Activated CD8-positive, alpha-beta memory T cell treated with anti-CD3 and anti-CD28 coated beads for 24 hours (primary cell): ENCODE measurements around the gene SCMH1.
"Not testable (repeated sequence)": the region's sequence is repeated elsewhere in the genome, so short reads cannot be mapped to it uniquely, and the experiment has no call there.

Experiments used
- DNase-seq: peaks from one replicate; pipeline ENCODE4 v3.0.0-alpha.2; 2020

SCMH1 gene

DNA sequence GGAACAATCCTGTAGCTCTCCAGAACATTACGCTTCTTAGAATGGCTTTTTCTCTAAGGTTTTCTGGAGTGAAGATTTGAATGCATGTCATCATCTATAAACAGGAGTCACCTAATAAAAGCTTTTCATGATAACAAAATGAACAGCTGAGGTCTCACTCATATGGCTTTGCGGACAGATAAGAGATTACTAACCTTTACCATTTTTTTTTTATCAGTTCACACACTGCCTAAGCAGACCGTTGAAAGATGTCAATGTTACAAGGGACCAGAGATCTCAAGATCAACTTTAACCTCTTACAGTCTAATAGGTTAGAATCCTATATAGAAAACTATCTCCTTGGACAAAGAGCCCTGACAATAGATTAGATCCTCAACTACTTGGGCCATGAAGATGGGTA, 41.4 kb downstream of the SCMH1 start:
- no peak for DNase-seq

DNA sequence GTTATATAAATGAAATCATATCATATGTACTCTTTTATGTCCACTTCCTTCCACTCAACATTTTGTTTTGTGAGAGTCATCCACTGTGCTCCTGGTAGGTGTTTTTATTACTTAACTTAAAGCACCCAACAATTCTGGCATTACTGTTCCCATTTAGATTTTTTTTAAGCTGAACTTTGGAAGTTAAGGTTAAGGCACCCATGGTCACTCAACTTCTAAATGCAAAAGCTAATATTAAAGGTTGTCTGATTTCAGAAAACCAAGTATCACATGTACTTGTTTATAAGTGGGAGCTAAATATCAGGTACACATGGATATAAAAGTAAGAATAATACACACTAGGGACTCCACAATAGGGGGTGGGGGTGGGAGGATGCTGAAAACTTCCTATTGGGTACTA, 42.7 kb downstream of the SCMH1 start:
- DNase-seq: no peak

DNA sequence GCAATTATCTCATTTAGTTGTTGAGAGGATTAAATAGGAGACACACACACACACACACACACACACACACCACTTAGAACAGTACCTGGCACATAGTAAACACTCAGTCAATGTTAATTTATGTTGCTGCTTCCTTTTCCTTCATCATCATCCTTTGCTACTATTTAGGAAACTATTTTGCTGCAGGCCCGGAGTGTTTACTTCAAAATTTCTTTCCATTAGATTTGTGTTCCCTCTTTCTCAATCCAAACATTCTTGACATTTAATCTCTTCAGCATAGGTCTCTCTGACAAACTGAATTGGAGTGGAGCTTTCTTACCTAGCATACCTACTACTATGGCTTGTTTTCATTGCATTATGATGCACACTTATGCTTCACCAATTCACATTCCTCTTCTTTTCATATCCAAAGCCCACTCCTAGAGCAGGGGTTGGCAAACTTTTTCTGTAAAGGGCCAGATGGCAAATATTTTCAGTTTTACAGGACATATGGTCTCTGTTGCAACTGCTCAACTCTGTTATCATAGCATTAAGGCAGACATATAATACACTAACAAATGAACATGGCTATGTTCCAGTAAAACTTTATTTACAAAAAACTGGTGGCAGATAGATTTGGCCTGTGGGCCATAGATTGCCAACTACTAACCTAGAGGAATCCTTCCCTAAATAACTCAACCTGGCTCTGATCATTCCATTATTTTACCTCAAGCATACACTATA, 49.5 kb downstream of the SCMH1 start:
- no peak for DNase-seq

DNA sequence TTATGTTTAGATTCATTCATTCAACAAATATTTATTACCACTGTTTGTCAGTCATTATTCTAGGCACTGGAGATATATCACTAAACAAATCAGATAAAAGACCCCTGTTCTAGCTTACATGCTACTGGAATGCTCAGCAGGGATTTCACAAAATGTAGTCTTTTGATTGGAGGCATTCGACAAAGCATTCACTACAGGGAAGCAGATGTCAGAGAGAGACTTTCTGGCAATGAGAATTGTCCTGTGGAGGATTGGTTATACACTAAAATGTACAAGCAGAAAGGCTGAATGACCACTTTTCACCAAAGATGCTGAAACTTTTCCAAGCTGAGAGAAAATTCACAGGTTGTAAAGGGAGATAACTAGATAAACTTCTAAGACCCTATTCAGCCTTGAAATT, 57.7 kb downstream of the SCMH1 start:
- DNase-seq: no peak

DNA sequence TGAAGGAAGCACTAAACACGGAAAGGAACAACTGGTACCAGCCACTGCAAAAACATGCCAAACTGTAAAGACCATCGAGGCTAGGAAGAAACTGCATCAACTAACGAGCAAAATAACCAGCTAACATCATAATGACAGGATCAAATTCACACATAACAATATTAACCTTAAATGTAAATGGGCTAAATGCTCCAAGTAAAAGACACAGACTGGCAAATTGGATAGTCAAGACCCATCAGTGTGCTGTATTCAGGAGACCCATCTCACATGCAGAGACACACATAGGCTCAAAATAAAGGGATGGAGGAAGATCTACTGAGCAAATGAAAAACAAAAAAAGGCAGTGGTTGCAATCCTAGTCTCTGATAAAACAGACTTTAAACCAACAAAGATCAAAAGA, 63.9 kb downstream of the SCMH1 start:
- DNase-seq: not testable (repeated sequence)

DNA sequence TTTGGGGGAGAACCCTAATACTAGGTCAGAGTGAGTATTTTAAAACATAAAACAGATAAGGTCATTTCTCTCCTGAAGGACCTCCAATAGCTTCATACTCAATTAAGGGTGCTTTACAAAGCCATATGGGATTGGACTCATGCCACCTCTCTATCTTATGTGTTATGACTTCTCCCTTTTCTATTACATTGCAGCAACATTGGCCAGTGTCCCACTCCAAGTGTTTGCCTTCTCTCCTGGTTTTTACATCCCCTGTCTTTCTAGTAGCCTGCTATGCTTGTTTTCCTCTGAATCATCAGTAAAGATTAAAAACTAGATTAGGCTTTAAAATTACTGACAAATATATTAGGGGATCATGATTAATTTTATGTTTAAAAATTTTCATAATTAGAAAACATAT, 66.6 kb downstream of the SCMH1 start:
- DNase-seq: no peak

DNA sequence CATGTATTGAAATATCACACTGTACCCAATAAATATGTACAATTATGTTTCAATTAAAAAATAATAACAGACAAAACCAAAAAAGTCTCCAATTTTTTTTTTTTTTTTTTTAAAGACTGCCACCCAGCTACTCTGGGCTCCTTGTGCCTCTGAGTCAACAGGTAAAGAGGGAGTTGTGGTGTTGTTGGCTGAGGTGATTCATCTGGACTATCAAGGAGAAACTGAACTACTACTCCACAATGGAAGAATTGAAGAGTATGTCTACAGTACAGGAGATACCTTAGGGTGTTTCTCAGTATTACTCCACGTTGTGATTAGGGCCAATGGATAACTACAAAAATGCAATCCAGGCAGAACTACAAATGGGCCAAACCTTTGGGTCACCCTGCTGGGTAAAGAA, 67.9 kb downstream of the SCMH1 start:
- no peak for DNase-seq

DNA sequence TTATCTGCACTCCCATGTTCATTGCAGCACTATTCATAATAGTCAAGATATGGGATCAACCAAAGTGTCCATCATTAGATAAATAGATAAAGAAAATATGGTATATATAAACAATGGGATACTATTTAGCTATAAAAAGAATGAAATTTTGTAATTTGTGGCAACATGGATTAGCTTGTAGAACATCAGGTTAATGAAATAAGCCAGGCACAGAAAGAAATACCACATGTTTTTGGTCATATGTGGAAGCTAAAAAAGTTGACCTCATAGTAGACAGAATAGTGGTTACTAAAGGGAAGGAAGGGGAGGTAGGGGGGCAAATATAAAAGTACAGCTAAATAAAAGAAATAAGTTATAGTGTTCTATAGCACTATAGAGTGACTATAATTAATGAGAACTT, 68.5 kb downstream of the SCMH1 start:
- no peak for DNase-seq

DNA sequence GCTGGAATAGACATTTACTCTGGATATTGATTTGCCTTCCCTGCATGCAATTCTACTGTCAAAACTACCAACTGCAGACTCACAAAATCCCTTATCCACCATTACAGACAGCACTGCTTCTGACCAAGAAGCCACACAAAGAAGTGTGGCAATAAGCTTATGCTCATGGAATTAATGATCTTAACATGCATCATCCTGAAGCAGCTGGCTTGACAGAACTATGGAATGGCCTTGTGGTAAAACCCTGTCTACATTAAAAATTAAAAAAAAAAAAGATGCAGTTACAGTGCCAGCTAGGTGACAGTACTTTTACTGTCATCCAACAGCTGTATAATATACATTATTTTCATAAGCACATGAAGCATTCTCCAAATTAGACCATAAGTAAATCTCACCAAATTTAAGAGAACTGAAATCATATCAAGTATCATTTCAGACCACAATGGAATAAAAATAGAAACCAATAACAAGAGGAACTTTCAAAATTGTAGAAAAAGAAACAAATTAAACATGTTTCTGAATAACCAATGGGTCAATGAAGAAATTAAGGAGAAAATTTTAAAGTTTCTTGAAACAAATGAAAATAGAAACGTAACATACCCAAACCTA, 70.7 kb downstream of the SCMH1 start:
- DNase-seq: no peak

DNA sequence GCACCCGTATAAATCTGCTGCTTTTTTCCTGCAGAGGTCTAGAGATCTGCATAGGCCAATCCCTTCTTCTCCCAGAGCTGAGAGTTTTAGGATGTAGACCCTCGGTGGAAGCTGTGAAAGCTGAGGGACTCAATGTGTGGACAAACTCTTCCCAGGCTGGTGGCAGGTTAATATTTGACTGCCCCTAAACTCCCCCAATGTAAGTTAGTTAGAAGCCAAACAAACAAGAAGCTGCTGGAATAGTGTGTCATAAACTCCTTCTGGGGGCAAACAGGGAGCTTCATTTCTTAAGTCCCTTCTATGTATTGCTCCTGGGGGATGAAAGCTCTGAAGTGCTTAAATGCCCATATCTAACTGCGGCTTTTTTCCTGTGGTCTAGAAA, 72.3 kb downstream of the SCMH1 start:
- no peak for DNase-seq

DNA sequence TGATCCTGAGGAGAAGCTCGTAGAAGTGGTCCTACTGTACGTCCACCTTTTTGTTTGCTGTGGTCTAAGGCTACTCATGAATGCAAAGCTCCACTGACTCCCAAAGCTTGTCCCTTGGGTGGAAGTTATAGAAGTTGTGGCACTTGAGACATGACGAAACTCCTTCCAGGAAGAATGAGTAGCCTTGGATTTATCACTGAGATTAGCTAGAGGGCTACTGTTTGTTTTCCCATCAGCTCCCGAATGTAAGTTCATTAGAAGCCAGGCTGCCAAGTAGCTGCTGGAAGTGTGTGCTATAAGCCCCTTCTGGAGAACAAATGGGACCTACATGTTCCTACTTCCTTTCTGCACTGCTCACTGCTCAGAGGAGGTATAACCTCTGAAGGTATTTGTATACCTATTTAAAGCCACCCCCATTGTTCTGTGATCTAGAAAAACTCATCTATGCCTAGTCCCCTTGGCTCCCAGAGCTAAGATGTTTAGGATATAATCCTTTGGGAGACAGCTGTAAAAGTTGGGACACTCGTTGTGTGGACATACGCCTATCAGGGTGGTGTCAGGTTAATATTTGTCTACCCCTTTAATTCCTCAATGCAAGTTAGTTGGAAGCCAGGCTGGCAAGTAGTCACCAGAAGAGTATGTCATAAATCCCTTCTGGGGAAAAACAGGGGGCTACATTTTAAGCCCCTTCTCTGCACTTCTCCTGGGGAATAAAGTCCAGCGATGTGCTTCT, 72.9 kb downstream of the SCMH1 start:
- no peak for DNase-seq

DNA sequence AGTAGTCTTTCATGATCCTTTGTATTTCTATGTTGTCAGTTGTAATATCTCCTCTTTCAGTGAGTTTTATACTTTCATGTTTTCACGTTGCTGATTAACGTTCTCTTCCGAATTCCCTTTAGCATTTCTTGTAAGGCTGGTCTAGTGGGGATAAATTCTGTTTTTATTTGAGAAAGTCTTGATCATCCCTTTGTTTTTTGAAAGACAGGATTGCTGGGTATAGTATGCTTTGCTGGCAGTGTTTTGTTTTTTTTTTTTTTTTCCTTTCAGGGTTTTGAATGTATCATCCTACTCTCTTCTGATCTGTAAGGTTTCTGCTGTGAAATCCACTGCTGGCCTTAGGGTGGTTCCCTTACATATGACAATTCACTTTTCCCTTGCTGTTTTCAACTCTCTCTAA, 74.4 kb downstream of the SCMH1 start:
- DNase-seq: no peak

DNA sequence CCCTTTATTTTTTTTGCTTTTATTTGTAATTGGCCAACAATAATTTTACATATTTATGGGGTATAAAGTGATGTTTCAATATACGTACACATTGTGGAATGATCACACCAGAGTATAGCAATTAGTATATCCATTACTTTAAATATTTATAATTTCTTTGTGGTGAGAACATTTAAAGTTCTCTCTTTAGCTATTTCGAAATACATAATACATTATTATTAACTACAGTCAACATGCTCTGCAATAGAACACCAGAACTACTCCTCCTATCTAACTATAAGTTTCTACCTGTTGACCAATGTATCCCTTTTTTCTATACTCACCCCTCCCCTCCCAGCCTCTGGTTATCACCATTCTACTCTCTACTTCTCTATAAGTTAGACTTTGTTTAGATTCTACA, 77.4 kb downstream of the SCMH1 start:
- DNase-seq: no peak

DNA sequence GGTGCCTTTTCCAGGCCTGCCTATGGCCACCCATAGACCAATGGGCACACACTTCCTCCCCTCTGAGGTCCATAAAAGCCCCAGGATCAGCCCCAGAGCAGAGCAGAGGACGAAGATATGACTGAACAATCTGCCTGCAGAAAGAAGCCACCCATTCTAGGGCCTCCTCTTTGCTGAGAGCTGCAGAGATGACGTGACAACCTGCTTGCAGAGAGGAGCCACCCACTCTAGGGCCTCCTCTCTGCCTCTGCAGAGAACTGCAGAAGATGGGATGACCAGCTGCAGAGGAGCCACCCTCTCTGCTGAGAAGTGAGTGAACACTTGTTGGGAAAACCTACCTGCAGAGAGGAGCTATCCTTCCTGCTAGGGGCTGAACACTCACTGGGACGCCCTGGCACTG, 79.7 kb downstream of the SCMH1 start:
- no peak for DNase-seq

DNA sequence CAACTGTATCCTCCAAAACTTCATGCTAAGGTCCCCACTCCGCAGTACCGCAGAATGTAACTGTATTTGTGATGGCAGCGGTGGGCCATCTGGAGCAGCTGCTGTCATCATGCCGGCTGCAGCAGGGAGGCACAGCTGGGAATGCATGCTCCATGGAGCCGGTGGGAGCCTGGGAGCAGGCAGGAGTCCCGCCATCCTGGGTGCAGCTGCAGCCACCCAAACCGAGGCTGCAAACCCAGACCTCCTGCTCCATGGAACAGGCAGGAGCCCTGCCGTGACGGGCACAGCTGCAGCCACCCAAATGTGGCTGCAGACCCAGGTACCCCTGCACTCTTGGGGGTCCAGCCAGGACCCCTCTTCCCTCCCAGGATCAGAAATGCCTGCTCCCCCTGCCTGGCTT, 80.3 kb downstream of the SCMH1 start:
- no peak for DNase-seq

DNA sequence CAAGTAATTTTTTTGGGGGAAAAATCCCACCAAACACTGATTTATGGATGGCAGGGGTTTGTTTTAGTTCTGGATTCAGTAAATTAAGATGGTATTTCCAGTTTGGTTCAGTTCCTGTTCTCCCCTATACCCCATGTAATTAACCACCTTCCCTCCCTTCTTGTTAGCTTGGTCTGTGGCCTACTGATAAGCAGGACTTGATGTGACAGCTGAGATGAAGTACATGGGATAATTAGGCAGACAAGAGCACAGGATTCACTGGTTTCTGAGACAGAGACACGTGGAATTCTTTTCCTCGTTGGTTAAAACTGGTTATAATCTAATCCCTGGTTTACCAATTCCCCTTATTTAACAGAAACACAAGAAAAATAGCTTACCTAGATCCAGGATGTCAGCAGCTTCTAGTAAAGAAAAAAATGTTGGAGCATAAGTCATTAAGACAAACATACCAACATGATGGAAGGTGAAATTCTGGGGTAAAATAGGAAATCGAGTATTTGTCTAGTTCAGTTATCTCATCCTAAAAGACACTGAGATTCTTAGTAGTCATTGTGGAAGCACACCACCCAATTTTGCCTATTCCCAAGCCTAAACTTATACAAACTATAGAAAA, 81.5 kb downstream of the SCMH1 start:
- DNase-seq: no peak

DNA sequence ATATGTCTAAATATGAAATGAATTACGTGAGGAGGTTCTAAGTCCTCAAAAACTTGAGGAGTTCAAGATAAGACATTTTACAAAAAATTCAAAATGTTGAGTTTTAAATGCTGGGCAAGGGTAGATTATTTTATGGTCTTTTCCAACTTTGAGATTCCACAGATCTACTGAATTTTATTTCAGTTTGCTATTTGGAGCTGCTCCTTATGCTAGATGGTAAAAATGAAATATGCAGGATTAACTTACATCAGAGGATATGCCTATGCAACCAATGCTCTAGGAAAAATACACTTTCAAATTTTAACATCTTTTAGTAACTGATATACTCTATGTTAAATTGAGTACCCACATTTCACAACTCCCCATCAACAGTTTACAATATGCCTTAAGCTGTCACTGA, 83.1 kb downstream of the SCMH1 start:
- no peak for DNase-seq

DNA sequence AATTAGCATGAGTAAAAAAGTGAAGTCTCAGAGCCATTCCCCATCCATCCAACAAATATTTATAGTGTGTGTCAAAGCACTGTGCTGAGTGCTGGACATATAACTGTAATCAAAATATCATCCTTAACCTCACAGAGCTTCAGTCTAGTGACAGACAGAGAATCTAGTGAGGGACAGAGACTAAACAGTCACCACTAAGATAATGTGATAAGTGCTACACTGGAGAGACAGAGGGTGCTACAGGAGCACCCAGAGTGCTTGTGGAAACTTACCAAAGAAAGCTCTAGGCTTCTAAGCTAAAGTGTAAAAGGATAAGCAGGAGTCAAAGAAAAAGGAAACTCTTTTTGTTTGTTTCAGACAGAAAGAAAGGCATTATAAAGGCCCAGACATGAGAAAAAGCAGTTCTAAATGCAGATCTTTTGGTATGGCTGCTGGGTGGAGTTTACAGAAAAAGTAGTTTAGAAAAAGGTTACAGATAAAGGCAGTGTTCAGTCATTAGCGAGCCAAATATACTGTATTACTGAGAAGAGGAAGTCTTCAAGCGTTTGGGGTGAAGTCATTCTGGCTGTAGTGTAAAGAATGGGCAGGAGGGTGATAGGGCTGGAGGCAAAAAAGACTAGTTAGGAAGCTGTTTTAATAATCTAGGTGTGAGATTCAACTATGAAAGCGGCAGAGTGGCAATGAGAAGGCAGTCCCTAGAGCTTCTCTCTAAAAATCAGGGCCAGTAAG, 83.8 kb downstream of the SCMH1 start:
- DNase-seq: no peak

DNA sequence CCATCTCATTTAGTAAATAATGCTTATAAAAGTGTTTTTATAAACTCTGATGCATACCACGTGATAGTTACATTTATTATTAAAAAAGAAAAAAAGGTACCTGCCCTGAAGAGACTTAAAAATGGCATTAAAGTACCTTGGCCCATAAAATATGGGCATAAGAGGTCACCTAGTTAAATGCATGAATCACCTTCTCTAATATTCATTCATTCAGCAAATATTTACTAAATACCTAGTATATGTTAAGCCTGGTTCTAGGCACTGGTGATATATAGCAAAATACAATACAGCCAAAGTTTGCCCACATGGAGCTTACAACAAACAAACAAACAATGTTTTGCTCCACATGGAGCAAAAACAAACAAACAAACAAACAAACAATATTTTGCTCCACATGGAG, 87.0 kb downstream of the SCMH1 start:
- no peak for DNase-seq

DNA sequence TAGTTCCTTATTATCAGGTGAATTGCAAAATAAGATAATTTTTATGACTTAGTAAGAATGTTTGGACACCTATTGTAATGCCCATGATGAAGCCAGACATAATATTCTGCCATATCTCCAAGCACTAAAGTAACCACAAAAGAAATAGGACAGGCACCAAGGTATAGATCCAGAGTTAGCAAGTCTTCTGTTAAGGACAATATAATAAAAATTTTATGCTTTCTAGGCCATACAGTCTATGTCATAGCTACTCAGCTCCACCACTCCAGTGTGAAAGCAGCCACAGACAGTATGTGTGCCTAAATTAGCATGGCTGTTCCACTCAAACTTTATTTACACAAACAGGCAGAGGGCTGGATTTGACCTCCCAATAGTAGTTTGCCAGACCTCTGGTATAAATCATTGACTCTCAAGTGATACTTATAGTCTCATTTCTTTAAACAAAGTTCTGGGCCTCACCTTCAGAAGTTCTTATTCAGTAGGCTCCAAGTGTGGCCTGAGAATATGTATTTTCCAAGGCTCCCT, 88.3 kb downstream of the SCMH1 start:
- no peak for DNase-seq

DNA sequence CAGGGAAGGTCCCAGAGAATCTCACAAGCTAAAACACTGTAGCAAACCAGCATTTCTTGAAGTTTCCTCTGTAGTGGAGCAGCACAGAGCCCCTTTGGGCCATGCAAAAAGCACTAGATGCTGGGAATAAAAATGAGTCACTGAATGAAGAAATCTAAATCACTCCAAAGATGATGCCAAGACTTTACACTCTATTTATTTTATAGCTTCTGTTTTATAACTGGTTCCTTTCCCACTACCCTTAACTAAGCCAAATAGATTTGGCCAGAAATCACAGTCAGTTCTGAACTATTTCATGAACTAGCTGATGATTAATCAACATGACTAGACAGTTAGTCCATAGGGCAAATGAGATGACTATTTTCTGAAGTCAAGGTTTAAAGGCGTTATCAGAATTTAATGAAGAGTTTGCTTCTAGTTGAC, 89.5 kb downstream of the SCMH1 start:
- DNase-seq: no peak

DNA sequence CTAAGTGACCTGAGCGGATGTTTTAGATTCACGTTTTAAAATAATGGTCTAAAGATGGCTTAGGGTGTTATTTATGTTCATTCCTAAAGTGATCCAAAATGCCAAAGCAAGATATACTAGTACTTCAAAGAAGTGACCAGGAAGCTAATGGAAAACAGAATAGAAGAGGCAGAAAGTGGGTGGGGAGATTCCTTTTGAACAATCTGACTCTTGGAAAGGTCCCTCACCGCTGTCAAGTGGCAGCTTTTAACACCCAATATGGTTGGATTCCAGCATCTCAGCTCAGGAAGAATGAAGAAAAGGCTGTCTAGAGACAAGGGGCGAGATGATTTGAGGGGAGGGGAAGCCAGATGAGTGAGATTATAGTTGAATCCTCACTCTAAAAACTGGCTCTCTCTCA, 90.3 kb downstream of the SCMH1 start:
- no peak for DNase-seq

DNA sequence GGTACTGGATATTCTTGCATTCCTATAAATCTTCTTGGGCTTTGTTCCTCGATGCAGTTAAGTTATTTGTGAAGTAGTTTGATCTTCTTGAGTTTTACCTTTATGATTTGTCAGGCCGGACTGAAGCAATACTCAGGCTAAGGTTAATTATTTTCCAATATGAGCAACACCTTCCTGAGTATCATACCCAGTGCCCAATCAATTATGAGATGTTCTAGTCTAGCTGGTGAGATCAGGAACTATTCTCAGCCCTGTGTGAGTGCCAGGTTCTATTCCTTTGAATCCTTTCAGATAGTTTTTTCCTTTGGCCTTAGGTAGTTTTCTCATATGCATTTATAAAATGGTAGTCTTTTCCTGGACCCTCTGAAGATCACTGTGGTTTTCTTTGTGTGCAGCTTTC, 92.5 kb downstream of the SCMH1 start:
- DNase-seq: no peak
